Measurements from ENCODE around the gene RCOR2.
"Not testable (repeated sequence)": the region's sequence is repeated elsewhere in the genome, so short reads cannot be mapped to it uniquely, and the experiment has no call there.

Gene RCOR2

GRCh38 chr11:63916837-63917691, at the start of gene RCOR2:
TSS of gene RCOR2 (minus strand) at chr11:63917164. CDS start at chr11:63916456, 708 bp downstream.
- DNase-seq: peak; percentile 68

- no peak for DNase-seq
Observed at GRCh38 chr11:63966444-63966843, 49.5 kb upstream of the RCOR2 start.

- DNase-seq: not testable (repeated sequence)
Observed at GRCh38 chr11:63963895-63964294, 46.9 kb upstream of the RCOR2 start.

- DNase-seq: no peak
Observed at GRCh38 chr11:63961608-63962412, 44.8 kb upstream of the RCOR2 start.

- no peak for DNase-seq
Observed at GRCh38 chr11:63958008-63958407, 41.0 kb upstream of the RCOR2 start.

GRCh38 chr11:63952570-63952969, 35.6 kb upstream of the RCOR2 start:
- DNase-seq: no peak

GRCh38 chr11:63951779-63952536, 35.0 kb upstream of the RCOR2 start:
- no peak for DNase-seq

- peak; percentile 40 for DNase-seq
Observed at GRCh38 chr11:63945477-63946163, 28.7 kb upstream of the RCOR2 start.

GRCh38 chr11:63944987-63945386, 28.0 kb upstream of the RCOR2 start:
- DNase-seq: no peak

- no peak for DNase-seq
Observed at GRCh38 chr11:63942803-63943202, 25.8 kb upstream of the RCOR2 start.

- no peak for DNase-seq
Observed at GRCh38 chr11:63941901-63942300, 24.9 kb upstream of the RCOR2 start.

GRCh38 chr11:63940786-63941185, 23.8 kb upstream of the RCOR2 start:
- no peak for DNase-seq

- no peak for DNase-seq
Observed at GRCh38 chr11:63939397-63939891, 22.5 kb upstream of the RCOR2 start.

GRCh38 chr11:63938479-63939396, 21.8 kb upstream of the RCOR2 start, which contains the start of gene NAA40:
TSS of gene NAA40 (plus strand) at chr11:63939002. CDS start at chr11:63939097, 95 bp downstream.
- peak; percentile 96 for DNase-seq

- peak; percentile 24 for DNase-seq
Observed at GRCh38 chr11:63937713-63938478, 20.9 kb upstream of the RCOR2 start.

- no peak for DNase-seq
Observed at GRCh38 chr11:63933459-63933858, 16.5 kb upstream of the RCOR2 start.

GRCh38 chr11:63931876-63932275, 14.9 kb upstream of the RCOR2 start:
- no peak for DNase-seq

GRCh38 chr11:63931045-63931444, 14.1 kb upstream of the RCOR2 start:
- no peak for DNase-seq

- no peak for DNase-seq
Observed at GRCh38 chr11:63929616-63930015, 12.7 kb upstream of the RCOR2 start.

- no peak for DNase-seq
Observed at GRCh38 chr11:63923319-63923718, 6.4 kb upstream of the RCOR2 start.

Measured in stimulated activated CD4-positive, alpha-beta T cell treated with anti-CD3 and anti-CD28 coated beads, Interleukin-1b, Interleukin-23, amount 100 ng/mL, for 48 hours (primary cell).